Measurements from ENCODE around the gene METTL1.

Gene METTL1

DNA sequence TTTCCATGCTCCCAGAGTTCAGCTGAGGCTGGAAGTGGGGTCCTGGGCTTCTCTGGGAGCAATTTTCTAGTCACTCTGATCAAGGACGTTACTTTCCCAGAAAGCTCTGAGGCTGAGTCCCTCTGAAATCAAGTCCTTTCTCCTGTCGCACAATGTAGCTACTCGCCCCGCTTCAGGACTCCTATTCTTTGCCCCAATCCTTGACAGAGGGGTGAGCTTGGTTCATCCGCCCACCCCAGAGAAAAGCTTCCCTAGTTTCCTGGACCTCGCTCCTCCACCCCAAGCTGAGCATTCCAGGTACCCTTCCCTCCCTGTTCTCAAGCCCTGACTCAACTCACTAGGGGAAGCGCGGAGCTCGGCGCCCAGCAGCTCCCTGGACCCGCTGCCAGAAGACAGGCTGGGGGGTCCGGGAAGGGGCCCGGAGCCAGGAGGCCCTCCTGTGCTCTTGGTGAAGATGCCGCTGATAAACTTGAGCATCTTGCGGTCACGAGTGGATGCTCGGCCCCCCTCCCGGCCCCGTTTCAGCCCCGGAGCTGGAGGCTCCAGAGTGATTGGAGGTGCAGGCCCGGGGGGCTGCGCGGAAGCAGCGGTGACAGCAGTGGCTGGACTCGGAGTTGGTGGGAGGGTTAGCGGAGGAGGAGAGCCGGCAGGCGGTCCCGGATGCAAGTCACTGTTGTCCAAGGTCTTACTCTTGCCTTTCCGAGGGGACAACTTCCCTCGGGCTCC is 35.0 kb downstream of the METTL1 start:
- DNase-seq (ENCODE audit: low read depth), result no peak

DNA sequence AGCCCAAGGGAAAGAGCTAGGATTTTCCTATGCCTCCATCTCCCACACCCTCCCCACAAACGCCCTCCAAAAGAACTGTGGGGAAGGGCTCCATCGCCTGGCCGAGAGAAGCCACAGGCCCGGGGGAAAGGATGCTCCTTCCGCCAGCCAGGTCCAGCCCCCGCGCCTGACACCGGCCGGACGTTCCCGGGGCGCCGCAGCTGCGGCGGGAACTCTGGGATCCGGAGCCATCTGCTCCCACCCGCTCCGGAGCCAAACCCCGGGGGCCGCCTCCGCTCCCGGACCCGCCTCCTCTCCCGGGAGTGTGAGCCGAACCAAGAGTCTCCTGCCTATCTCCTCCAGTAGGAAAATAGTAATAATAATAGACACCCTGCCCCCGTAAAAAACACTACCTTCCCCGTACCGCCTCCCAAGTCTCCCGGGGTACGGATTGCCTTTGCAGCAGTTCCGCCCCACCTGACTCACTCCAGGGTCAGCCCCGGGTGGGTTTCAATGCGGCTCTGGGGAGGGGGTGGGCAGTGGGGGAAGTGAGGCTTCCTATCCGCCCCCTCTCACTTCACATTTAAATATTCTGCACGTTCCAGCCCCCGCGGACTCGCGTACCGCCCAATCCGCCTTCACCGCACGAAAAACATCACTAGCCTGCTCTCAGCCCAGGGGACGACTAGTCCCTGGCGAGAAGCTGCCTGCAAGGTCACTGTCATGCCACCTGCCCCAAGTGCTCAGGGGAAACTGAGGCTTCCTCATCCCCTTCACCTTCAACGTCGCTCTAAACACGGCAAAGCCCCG is 35.8 kb downstream of the METTL1 start:
- no peak for DNase-seq (ENCODE audit: low read depth)

GRCh38 chr12:57735198-57735855 is 36.6 kb downstream of the METTL1 start:
- no peak for DNase-seq (ENCODE audit: low read depth)

- DNase-seq (ENCODE audit: low read depth), result no peak
Measured at GRCh38 chr12:57734591-57734990, 37.3 kb downstream of the METTL1 start.

GRCh38 chr12:57733928-57734327 is 38.0 kb downstream of the METTL1 start:
- no peak for DNase-seq (ENCODE audit: low read depth)

- no peak for DNase-seq (ENCODE audit: low read depth)
Measured at GRCh38 chr12:57732726-57733593, 38.9 kb downstream of the METTL1 start.

- no peak for DNase-seq (ENCODE audit: low read depth)
Measured at GRCh38 chr12:57732270-57732669, 39.6 kb downstream of the METTL1 start.

GRCh38 chr12:57731411-57732080 is 40.4 kb downstream of the METTL1 start:
- no peak for DNase-seq (ENCODE audit: low read depth)

DNA sequence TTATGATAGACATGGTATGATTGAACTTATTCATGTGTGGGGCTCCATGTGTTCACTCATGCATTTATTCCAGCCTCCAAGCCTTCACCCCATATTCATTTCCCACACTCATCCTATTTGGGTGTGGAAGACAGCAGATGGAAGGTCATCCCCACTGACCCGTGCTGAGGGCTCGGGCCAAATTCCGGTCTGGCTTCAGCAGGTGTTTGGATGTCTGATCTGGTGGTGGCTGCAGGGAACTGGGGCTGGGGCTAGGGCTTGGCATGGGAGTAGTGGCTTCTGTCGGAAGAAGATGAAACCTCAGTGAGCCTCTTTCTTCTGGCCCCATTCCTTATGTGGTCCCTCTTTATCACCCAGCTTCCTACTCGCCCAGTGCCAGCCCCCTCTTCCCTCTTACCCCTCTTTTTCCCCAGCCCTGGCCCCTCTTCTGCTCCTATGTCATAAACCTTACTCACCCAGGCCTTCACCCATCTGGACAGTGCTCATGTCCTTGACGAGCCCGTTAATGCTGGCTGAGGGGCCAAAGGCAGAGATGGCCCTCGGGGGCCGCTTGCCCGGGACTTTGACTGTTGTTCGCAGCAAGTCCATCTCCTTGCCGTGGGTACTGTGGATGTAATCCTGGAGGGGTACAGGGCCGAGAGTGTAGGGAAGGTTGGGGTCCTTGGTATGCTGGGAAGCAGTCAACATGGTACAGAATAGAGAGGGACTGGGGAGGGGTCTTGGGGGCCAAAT is 41.4 kb downstream of the METTL1 start:
- DNase-seq (ENCODE audit: low read depth), result no peak

DNA sequence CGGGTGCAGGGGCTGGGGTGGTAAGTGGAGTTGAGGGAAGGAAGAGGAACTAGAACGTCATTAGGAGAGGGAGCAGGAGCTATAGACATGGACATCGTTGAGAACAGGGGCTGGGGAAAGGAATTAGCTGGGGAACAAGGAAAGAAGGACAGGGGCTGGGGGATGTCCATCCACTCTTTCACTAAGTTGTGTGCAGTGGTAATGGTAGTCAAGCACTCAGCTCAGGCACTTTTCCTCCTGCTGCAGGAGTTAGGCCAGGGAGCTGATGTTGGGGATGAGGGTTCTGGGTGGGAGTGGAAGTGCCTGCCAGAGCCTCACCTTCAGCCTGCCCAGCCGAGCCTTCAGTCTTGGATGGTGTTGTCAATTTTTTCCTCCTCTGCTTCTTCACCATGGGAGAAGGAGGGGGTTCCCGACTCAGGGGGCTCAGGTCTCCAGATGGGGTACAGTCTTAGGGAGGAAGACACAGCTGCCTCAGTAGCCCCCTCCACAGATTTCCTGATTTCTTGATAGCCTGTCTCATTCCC is 42.5 kb downstream of the METTL1 start:
- DNase-seq (ENCODE audit: low read depth), result no peak

- DNase-seq (ENCODE audit: low read depth), result no peak
Measured at GRCh38 chr12:57727758-57728395, 44.0 kb downstream of the METTL1 start.

DNA sequence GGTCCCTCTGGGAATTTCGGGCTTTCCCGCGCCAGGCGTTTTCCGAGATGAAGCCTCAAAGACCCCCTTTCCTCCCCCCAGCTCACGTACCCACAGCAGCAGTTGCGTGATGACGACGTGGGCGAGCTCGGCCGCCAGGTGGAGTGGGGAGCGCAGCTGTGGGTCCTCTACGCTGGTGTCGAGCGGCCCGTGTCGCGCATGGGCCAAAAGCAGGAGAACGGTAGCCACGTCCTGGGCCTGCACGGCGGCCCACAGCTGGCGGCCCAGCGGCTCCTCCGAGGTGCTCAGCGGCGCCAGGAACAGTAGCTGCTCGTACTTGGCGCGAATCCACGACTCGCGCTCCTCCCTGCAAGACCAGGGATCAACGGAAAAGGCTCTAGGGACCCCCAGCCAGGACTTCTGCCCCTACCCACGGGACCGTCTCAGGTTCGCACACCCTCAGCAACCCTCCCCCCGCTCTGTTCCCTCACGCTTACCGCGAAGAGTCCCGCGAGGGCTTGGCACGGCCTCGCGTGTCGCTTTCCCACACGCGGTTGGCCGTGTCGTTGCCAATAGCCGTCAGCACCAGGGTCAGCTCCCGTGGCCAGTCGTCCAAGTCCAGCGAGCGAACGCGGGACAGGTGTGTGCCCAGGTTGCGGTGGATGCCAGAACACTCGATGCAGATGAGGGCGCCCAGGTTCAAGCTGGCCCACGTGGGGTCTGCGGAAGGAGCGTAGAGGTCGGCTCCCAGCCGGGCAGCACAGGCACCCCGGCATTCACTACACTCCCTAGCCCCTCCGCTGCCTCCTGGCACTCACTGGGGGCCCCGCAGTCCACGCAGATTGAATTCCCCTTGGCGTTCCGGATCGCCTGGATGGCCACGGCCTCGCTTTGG is 44.8 kb downstream of the METTL1 start:
- DNase-seq (ENCODE audit: low read depth), result no peak

DNA sequence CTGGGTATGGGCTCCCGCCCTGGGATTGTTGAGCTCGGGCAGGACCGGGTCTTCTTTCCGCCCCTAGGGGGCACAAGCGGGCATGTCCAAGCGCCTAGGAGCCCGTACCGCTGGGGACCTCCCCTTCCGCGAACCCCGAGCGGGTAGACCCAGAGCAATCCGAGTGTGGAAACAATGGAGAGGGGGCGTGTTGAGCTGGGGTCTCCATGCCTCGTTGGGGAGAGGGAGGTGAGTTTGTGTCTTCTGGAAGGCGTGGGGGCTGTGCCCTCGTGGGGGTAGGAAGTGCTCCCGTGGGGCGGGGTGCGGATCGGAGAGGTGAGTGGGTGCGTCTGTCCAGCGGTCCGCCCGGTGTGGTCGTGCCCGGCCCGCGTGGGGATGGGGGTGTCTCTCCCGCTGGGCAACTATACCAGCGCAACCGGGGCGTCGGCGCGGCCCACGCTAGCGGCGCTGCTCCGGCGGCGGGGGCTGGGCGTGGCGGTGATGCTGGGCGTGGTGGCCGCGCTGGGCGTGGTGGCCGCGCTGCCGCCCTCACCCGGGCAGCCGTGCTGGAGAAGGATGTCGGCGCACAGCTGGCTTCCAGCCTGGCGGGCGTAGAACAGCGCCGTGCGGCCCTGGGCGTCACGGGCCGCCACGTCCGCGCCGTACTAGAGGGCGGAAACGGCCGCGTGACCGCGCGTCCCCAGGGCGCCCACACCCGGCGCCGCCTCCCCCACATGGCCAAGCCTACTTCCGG is 45.6 kb downstream of the METTL1 start:
- no peak for DNase-seq (ENCODE audit: low read depth)

- no peak for DNase-seq (ENCODE audit: low read depth)
Measured at GRCh38 chr12:57725851-57726150, 46.1 kb downstream of the METTL1 start.

DNA sequence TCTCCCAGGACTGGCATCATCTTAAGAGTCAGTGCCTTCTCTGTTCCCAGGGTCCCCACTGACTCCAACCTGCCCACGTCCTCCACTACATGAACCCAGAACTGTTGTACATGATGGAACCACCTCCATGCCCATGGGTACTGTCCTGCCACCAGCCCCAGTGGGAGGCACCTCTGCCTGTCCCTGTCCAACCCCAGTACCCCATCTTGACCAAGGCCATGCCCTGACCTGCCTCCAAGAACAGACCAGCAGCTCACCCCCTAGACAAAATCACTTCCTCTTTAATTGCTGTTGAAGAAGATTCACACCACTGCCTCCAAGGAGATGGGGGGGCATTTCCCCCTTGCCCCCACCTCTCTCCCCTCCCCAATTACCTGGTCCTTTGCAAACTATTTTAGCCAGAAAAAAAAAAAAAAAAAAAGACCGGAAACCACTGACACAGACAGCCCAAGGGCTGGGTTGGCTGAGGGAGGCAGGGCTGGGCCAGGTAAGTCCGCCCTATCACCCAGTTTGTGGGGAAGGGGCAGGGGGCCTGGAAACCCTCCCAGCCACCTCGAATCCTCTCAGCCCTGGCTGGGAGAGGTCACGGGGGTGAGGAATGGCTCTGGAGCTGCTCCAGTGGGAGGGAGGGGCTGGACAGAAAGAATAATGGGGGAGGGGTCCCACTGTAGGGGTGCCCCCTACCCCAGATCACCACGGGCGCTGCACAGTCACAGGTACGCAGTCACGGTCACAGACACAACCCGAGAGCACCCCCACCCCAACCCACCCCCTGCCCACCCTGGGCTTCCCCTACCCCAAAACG is 46.8 kb downstream of the METTL1 start:
- no peak for DNase-seq (ENCODE audit: low read depth)

- no peak for DNase-seq (ENCODE audit: low read depth)
Measured at GRCh38 chr12:57724003-57724935, 47.6 kb downstream of the METTL1 start.

- no peak for DNase-seq (ENCODE audit: low read depth)
Measured at GRCh38 chr12:57723630-57723962, 48.3 kb downstream of the METTL1 start.

Data from stimulated activated CD4-positive, alpha-beta T cell treated with anti-CD3 and anti-CD28 coated beads, Interleukin-2, amount 100 ng/mL, for 4 hours (primary cell).